GM12878 (cell line): ENCODE data around the gene SELENOS.

Experiments used
- CEBPB ChIP-seq, 2 experiments: fragments of 150-350 bp in 1 of 2; IDR thresholded peaks; 2 replicates each; pipeline ENCODE4 v1.6.1; 2012 to 2014; ENCODE audit warnings: low read depth in 2 of 2, low read length in 2 of 2, borderline replicate concordance in 1 of 2, inconsistent platforms in 1 of 2
- CTCF ChIP-seq, 3 experiments: IDR thresholded peaks in 2 of 3; conservative IDR thresholded peaks in 1 of 3; 2 replicates each; pipeline ENCODE4 v1.5.1; 2011; ENCODE audit warnings: low read depth in 3 of 3, low read length in 3 of 3, mild to moderate bottlenecking in 3 of 3, control low read depth in 2 of 3, moderate library complexity in 2 of 3, inconsistent platforms in 1 of 3, mixed read lengths in 1 of 3; ENCODE audit not compliant: control insufficient read depth in 2 of 3, insufficient read depth in 1 of 3; ENCODE audit errors: extremely low read depth in 1 of 3
- POLR2A ChIP-seq: IDR thresholded peaks from 2 replicates; pipeline ENCODE4 v1.6.1; 2011; ENCODE audit warnings: low read depth, mild to moderate bottlenecking, low read length
- SMC3 ChIP-seq: IDR thresholded peaks from 2 replicates; pipeline ENCODE4 v1.6.1; 2011; ENCODE audit warnings: low read length, improper control_type of control experiment, borderline replicate concordance
- SREBF1 ChIP-seq: IDR thresholded peaks from 2 replicates; pipeline ENCODE4 v1.6.1; 2012; ENCODE audit warnings: mild to moderate bottlenecking, low read length
- SRF ChIP-seq, 2 experiments: IDR thresholded peaks; 2 replicates each; pipeline ENCODE4 v1.6.1; 2011; ENCODE audit warnings: low read depth in 2 of 2, low read length in 2 of 2, mild to moderate bottlenecking in 1 of 2, moderate library complexity in 1 of 2
- ZBED1 ChIP-seq: IDR thresholded peaks from 2 replicates; pipeline ENCODE4 v1.6.1; 2016; ENCODE audit warnings: borderline replicate concordance
- ZNF592 ChIP-seq: fragments of 450-650 bp; IDR thresholded peaks from 2 replicates; pipeline ENCODE4 v1.6.1; 2017; ENCODE audit warnings: mild to moderate bottlenecking, moderate library complexity
- ZZZ3 ChIP-seq: IDR thresholded peaks from 2 replicates; pipeline ENCODE4 v1.6.1; 2011; ENCODE audit warnings: low read depth; ENCODE audit not compliant: control insufficient read depth, insufficient read length

- TF ChIP-seq POLR2A (no peak; the same call in 1 of the 2 replicates), SREBF1 (no peak), SMC3 (no peak), ZZZ3 (no peak), ZBED1 (no peak), CTCF (IDR thresholded peaks at IDR 0.05 in 2 of 3, conservative IDR thresholded peaks at IDR 0.05 in 1 of 3; ENCODE audit: control insufficient read depth in 2 of 3, extremely low read depth in 1 of 3, insufficient read depth in 1 of 3, low read depth in 3 of 3, low read length in 3 of 3) (peak; percentile 30 to 60 (median 40); a peak in 5 of 6 replicates), CEBPB (IDR thresholded peaks at IDR 0.05; ENCODE audit: borderline replicate concordance in 1 of 2, low read depth in 2 of 2, low read length in 2 of 2) (no peak), ZNF592 (no peak), SRF (IDR thresholded peaks at IDR 0.05; ENCODE audit: low read depth in 2 of 2, low read length in 2 of 2) (no peak)
Measured at GRCh38 chr15:101269479-101270223, 7.6 kb downstream of the SELENOS start.
